ENCODE results near the gene KIAA1143. TPM values are rescaled to one million over a fixed set of nuclear protein-coding genes. Genes with fewer than 3 reads are reported as not detected.

Gene KIAA1143
- 36.6 and 44.8 TPM in 2 replicates for total RNA-seq
- long read RNA-seq, full-length matches to known transcripts: 90 of 110 reads
- long read RNA-seq, partial matches to known transcripts: 2 of 110 reads
- long read RNA-seq, other reads (novel, unspliced or antisense): 18 of 110 reads

GRCh38 chr3:44761424-44762169, at the start of gene KIAA1143, which contains the start of gene KIF15:
Gene KIAA1143, minus strand, starts transcription at chr3:44761619. Its CDS starts 17 bp downstream, at chr3:44761602.
Gene KIF15, plus strand, starts transcription at chr3:44761794. Its CDS starts 72 bp downstream, at chr3:44761866.
- peak within 1 kb of the TSS; percentile 98 for H3K27ac Mint-ChIP-seq (ENCODE audit: unreplicated experiment)
- peaks cover 29% of the 10 kb centered on the region for H3K9me3 Mint-ChIP-seq
- peaks cover 65% of the 10 kb centered on the region for H3K36me3 Mint-ChIP-seq (ENCODE audit: low read depth)
- peak within 1 kb of the TSS; percentile 93 for H3K4me3 Mint-ChIP-seq
- peaks cover 23% of the 10 kb centered on the region for H3K4me1 Mint-ChIP-seq
- H3K27me3 Mint-ChIP-seq (ENCODE audit: low read depth): no peaks in the 10 kb centered on the region
- no peak for TF ChIP-seq CTCF (conservative IDR thresholded peaks at IDR 0.05)
- peak; percentile 93 for DNase-seq (ENCODE audit: low read depth, low spot score)

- H3K4me3 Mint-ChIP-seq: no peak overlapping the region
- no peaks in the 10 kb centered on the region for H3K4me1 Mint-ChIP-seq
- no peaks in the 10 kb centered on the region for H3K9me3 Mint-ChIP-seq
- no peak for DNase-seq (ENCODE audit: low read depth, low spot score)
- TF ChIP-seq CTCF (conservative IDR thresholded peaks at IDR 0.05): no peak
- H3K27me3 Mint-ChIP-seq (ENCODE audit: low read depth): no peaks in the 10 kb centered on the region
- H3K36me3 Mint-ChIP-seq (ENCODE audit: low read depth): peaks cover 10% of the 10 kb centered on the region
- H3K27ac Mint-ChIP-seq (ENCODE audit: unreplicated experiment): no peak overlapping the region
These were observed 44.5 kb upstream of the KIAA1143 start for GRCh38 chr3:44805960-44806359.

GRCh38 chr3:44803298-44803697, 41.9 kb upstream of the KIAA1143 start:
- Mint-ChIP-seq H3K4me3 (no peak overlapping the region), H3K9me3 (no peaks in the 10 kb centered on the region), H3K27ac (ENCODE audit: unreplicated experiment) (no peak overlapping the region), H3K4me1 (no peaks in the 10 kb centered on the region), H3K36me3 (ENCODE audit: low read depth) (peaks cover 7% of the 10 kb centered on the region), H3K27me3 (ENCODE audit: low read depth) (no peaks in the 10 kb centered on the region)
- TF ChIP-seq CTCF (conservative IDR thresholded peaks at IDR 0.05): no peak
- no peak for DNase-seq (ENCODE audit: low read depth, low spot score)

GRCh38 chr3:44802011-44802410, 40.6 kb upstream of the KIAA1143 start:
- H3K4me1 Mint-ChIP-seq: no peaks in the 10 kb centered on the region
- no peak for TF ChIP-seq CTCF (conservative IDR thresholded peaks at IDR 0.05)

GRCh38 chr3:44795197-44795596, 33.8 kb upstream of the KIAA1143 start:
- Mint-ChIP-seq H3K4me1 (no peaks in the 10 kb centered on the region), H3K9me3 (no peaks in the 10 kb centered on the region), H3K27ac (ENCODE audit: unreplicated experiment) (no peak overlapping the region), H3K4me3 (no peak overlapping the region), H3K27me3 (ENCODE audit: low read depth) (no peaks in the 10 kb centered on the region), H3K36me3 (ENCODE audit: low read depth) (peaks cover 10% of the 10 kb centered on the region)
- no peak for TF ChIP-seq CTCF (conservative IDR thresholded peaks at IDR 0.05)
- no peak for DNase-seq (ENCODE audit: low read depth, low spot score)

More at GRCh38 chr3:44802011-44802410, 40.6 kb upstream of the KIAA1143 start:
- Mint-ChIP-seq H3K27ac (ENCODE audit: unreplicated experiment) (no peak overlapping the region), H3K27me3 (ENCODE audit: low read depth) (no peaks in the 10 kb centered on the region), H3K9me3 (no peaks in the 10 kb centered on the region), H3K36me3 (ENCODE audit: low read depth) (peaks cover 7% of the 10 kb centered on the region), H3K4me3 (no peak overlapping the region)
- no peak for DNase-seq (ENCODE audit: low read depth, low spot score)
